GM13977 (cell line): ENCODE measurements around the gene NEURL2.

Source experiments
- DNase-seq: peaks from one replicate; pipeline ENCODE4 v3.0.0; 2012; ENCODE audit warnings: low spot score
- in situ Hi-C: fragments of 300-500 bp; cut with MboI; formaldehyde crosslinking; loops from one replicate; pipeline ENCODE4 v1.12.0; 2022; ENCODE audit warnings: low sequenced_read_pairs, low pct_unique_long_range_greater_than_20kb, mixed read lengths, inconsistent platforms; ENCODE audit not compliant: unreplicated experiment
- TF ChIP-seq, protein P1 (sequence below): IDR thresholded peaks from 2 replicates; pipeline ENCODE4 v1.5.1; 2012; ENCODE audit warnings: mild to moderate bottlenecking, control low read depth; ENCODE audit not compliant: insufficient read depth; ENCODE audit errors: extremely low read depth, missing control alignments

NEURL2 gene

DNA sequence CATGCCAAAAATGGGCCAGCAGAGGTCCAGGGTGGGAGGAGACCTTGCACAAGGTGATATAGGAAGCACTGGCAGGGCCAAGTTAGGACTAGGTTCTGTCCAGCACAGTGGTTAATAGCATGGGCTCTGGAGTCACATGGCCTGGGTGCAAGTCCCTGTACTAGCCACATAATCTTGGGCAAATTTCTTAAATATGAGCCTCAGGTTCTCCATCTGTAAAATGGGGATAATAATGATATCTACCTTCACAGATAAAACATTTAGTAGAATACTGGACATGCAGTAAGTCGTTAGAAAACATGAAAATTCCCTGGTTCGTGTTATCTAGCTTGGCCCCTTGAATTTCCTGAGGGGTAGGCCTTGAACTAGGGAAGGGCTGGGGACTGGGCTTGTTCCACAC lies 6.3 kb upstream of the NEURL2 start:
- TF ChIP-seq, protein P1, sequence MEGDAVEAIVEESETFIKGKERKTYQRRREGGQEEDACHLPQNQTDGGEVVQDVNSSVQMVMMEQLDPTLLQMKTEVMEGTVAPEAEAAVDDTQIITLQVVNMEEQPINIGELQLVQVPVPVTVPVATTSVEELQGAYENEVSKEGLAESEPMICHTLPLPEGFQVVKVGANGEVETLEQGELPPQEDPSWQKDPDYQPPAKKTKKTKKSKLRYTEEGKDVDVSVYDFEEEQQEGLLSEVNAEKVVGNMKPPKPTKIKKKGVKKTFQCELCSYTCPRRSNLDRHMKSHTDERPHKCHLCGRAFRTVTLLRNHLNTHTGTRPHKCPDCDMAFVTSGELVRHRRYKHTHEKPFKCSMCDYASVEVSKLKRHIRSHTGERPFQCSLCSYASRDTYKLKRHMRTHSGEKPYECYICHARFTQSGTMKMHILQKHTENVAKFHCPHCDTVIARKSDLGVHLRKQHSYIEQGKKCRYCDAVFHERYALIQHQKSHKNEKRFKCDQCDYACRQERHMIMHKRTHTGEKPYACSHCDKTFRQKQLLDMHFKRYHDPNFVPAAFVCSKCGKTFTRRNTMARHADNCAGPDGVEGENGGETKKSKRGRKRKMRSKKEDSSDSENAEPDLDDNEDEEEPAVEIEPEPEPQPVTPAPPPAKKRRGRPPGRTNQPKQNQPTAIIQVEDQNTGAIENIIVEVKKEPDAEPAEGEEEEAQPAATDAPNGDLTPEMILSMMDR = no peak
- in situ Hi-C loops = no loop called here
- no peak for DNase-seq

DNA sequence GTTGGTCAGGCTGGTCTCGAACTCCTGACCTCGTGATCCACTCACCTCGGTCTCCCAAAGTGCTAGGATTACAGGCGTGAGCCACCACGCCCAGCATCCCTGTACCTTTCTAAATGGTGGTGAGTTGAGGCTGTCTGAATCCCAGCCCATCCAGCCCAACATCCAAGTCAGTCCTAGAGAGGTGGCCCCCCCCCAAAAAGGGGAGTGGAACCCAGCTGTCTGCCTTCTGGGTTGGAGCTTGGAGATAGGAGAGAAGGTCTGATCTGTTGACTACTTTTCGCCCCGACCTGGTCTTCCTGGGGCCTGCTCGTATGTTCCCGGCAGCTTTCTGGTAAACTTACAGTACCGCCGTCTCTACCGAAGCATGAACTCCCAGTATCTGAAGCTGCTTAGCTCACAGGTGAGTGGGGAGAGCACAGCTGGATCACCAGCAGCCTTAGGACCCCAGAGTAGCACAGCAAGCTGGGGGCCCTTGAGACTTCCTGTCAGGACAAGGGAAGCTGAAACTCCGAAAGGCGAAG lies 5.7 kb upstream of the NEURL2 start:
- DNase-seq = no peak
- in situ Hi-C loops = no loop called here
- TF ChIP-seq, protein P1 = no peak

DNA sequence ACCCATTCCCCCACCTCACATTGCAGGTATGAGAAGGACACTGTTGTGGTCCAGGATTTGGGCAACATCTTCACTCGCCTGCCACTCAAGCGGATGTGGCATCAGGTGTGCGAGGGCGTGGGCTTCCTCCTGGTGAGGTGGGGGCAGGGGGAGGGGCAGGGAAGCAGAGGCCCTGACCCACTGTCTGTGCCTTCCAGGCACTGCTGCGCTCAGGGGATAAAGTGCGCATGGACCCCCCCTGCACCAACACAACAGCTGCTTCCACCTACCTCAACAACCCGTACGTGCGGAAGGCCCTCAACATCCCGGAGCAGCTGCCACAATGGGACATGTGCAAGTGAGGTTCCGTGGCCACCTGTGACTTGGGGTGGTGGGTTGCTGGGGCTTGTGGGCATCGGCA lies 3.8 kb upstream of the NEURL2 start:
- in situ Hi-C loops = no loop called here
- TF ChIP-seq, protein P1 = no peak
- no peak for DNase-seq

DNA sequence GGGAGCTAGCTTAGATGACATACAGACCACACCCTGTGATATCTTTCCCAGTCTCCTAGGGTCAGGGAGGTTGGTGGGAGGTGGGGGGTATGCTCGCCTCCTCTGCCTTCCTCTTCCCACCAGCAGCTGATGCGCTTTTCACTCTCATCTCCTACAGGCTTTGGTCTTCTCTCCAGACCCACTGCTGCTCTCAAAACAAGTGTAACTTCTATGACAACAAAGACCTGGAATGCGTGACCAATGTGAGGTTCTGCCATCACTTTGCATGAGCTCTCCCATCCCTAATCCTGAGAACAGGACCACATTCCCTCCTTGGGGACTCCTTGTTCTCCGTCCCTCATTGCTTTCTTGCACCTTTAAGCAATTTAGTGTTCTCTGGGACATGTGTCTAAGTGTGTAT lies 2.8 kb upstream of the NEURL2 start:
- TF ChIP-seq, protein P1 = no peak
- DNase-seq = no peak
- in situ Hi-C loops = no loop called here

DNA sequence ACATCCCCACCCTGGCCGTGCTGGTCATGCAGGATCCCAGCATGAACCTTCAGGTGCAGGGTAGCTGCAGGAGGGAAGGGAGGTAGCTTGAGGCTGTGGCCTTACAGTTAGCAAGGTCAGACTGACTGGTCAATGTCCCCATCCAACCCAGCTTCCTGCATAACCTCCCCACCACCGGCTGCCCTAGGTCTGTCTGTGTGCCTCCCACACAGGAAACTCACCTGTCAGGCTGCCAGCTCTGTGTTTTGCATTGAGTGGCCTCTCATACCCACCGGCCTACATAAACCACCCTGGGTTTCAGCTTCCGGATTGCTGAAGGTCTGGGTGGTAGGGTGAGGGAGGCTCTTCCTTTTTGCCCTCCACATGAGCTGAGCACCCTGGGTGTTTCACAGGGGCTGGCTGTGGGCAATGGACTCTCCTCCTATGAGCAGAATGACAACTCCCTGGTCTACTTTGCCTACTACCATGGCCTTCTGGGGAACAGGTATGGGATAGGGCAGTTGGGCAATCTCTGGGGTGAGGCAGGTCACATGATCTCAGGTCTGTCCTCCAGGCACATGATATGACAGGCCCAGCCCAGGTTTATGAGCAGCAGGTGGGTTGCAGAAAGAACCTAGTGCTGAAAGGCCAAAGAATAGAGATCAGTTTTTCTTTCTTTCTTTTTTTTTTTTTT lies 2.0 kb upstream of the NEURL2 start:
- TF ChIP-seq, protein P1 = no peak
- no peak for DNase-seq
- in situ Hi-C loops = no loop called here

DNA sequence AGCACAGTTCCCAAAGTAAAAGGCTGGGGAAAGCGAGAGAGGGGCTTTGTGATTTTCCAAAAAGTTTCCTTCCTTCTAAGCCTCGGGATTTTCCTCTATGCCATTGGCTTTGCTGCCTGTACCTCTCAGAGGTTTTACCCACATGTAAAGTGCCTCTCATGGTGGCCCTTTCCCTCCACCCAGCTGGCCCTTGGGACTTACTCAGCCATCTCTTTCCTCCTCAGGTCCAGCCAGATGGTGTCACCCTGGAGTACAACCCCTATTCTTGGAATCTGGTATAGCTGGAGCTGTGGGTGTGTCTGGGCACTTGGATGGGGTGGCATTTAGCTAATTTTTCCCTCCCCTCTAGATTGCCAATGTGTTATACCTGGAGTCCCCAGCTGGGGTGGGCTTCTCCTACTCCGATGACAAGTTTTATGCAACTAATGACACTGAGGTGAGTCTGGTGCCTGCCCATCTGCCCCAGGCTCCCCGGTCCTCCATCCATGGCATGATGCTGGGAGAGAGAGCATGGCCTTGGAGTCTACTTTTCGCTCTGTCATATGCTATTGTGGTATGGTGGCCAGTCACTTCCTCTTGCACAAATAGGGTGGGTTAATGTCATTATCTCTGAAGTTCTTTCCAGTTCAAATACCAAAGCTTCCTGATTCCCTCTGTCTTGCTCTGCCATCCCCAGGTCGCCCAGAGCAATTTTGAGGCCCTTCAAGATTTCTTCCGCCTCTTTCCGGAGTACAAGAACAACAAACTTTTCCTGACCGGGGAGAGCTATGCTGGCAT lies 1.2 kb upstream of the NEURL2 start:
- TF ChIP-seq, protein P1 = no peak
- DNase-seq = no peak

More for the DNA sequence above, 1.2 kb upstream of the NEURL2 start:
- in situ Hi-C loops = no loop called here
